ENCODE measurements around the gene MTHFD2. TPM values are rescaled to one million over a fixed set of nuclear protein-coding genes. Genes with fewer than 3 reads are reported as not detected.

The MTHFD2 gene
- total RNA-seq, 4 donors from 2014 or later = 2.2 to 220 (median 17.8) TPM

- Histone ChIP-seq H3K27me3 (no peaks in the 10 kb centered on the region), H3K4me1 (no peaks in the 10 kb centered on the region), H3K27ac (no peak overlapping the region), H3K9me3 (no peaks in the 10 kb centered on the region), H3K36me3 (no peaks in the 10 kb centered on the region), H3K4me3 (no peak overlapping the region)
- intact Hi-C loops (cut with DNase I; ENCODE audit: low total_unique reads) = no loop called here
- DNase-seq = no peak
- 88 to 92% methylated on average over 3 of the region's 3 CpGs for WGBS, 2 donors (ENCODE audit: low coverage in 1 of 2)
- in situ Hi-C loops (cut with MboI; ENCODE audit: low pct_ligation_motif_present in 1 of 4, low pct_unique_long_range_greater_than_20kb in 1 of 4, low sequenced_read_pairs in 3 of 4) = no loop called here
- TF ChIP-seq POLR2A (IDR thresholded peaks at IDR 0.05) (no peak), EP300 (IDR thresholded peaks at IDR 0.05; ENCODE audit: low read depth) (no peak), CTCF (IDR thresholded peaks at IDR 0.05) (no peak)
These were observed 45.9 kb downstream of the MTHFD2 start for GRCh38 chr2:74244286-74244685.

DNA sequence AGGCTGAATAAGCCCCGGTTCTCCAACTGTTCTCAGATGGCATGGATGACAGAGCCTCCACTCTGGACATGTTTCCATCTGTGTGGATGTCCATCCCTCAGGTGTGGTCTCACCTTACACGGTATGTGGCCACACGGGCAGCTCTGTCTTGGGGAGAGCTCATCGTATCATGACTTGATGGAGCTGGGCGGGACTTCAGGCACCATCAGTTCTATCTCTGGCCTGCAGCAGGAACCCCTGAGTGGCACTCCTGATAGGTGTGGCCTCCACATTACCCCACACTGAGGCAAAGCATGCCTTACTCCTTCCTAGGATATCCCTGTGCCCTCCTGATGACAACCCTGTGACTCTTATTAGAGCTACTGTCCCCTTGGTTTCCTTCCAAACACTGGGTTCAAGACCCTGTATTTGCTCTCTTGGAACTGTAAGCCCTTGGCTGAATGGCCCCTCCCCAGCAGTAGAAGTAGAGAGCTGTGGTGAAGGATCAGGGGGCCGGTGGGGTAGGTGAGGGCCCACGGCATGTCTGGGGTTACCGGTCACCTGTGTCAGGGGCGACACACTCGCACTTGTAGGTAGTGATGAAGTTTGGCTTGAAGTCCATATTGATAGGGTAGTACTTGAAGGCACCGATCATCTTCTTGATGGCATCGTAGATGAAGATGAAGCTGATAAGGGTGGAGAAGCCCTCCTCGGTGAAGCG is 48.2 kb downstream of the MTHFD2 start:
- H3K4me1 ChIP-seq = no peaks in the 10 kb centered on the region
- in situ Hi-C loops (cut with MboI; ENCODE audit: low pct_ligation_motif_present in 1 of 4, low pct_unique_long_range_greater_than_20kb in 1 of 4, low sequenced_read_pairs in 3 of 4) (no loop called here), intact Hi-C loops (cut with DNase I; ENCODE audit: low total_unique reads) (no loop called here)
- no peaks in the 10 kb centered on the region for H3K27me3 ChIP-seq
- H3K27ac ChIP-seq = no peak overlapping the region
- H3K4me3 ChIP-seq = no peak overlapping the region
- WGBS, 2 donors (ENCODE audit: low coverage in 1 of 2) = 92 to 100% methylated on average over 1 to 14 of the region's 14 CpGs
- H3K9me3 ChIP-seq = no peaks in the 10 kb centered on the region
- H3K36me3 ChIP-seq = no peaks in the 10 kb centered on the region
- TF ChIP-seq POLR2A (IDR thresholded peaks at IDR 0.05) (no peak), POLR2AphosphoS5 (IDR thresholded peaks at IDR 0.05) (no peak), EP300 (IDR thresholded peaks at IDR 0.05; ENCODE audit: low read depth) (no peak), CTCF (IDR thresholded peaks at IDR 0.05) (no peak)
- DNase-seq = no peak

GRCh38 chr2:74249406-74250122 is 51.1 kb downstream of the MTHFD2 start:
- Histone ChIP-seq H3K9me3 (no peaks in the 10 kb centered on the region), H3K36me3 (no peaks in the 10 kb centered on the region), H3K4me1 (no peaks in the 10 kb centered on the region), H3K27ac (no peak overlapping the region), H3K27me3 (no peaks in the 10 kb centered on the region), H3K4me3 (no peak overlapping the region)
- in situ Hi-C loops (cut with MboI; ENCODE audit: low pct_ligation_motif_present in 1 of 4, low pct_unique_long_range_greater_than_20kb in 1 of 4, low sequenced_read_pairs in 3 of 4) = loop anchor here in 2 of 4 donors (10.0 kb wide), 2 partner anchors 75 to 85 kb away; no protein-coding TSS in a partner anchor
- DNase-seq = no peak
- intact Hi-C loops (cut with DNase I; ENCODE audit: low total_unique reads) = no loop called here
- WGBS, 2 donors (ENCODE audit: low coverage in 1 of 2) = 50 to 60% methylated on average over 3 to 6 of the region's 6 CpGs
- no peak for TF ChIP-seq EP300 (IDR thresholded peaks at IDR 0.05; ENCODE audit: low read depth)
- TF ChIP-seq POLR2AphosphoS5 (IDR thresholded peaks at IDR 0.05) = no peak
- no peak for TF ChIP-seq CTCF (IDR thresholded peaks at IDR 0.05)
- no peak for TF ChIP-seq POLR2A (IDR thresholded peaks at IDR 0.05)

DNA sequence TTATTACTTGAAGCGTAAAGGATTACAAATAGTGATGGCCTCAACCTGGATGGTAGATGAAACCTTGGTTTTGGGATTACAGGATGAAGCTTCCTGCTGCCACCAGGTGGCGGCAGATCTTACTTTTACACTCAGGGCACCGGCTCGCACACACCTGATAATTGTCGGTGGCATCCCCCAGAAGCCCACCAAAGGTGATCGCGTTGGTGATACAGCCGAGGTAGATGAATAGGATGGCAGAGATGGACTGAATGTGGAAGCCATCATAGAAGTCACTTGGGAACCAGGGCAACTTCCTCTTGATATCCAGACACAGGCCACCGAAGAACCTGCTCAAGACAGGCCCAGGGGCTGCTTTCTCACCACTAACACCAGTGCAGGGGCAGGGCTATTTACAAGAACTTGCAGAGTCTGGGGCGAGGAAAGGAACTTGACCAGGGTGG is 51.8 kb downstream of the MTHFD2 start:
- WGBS, 2 donors (ENCODE audit: low coverage in 1 of 2) = 27 to 60% methylated on average over 1 to 10 of the region's 10 CpGs
- H3K27ac ChIP-seq = no peak overlapping the region
- H3K4me1 ChIP-seq = no peaks in the 10 kb centered on the region
- intact Hi-C loops (cut with DNase I; ENCODE audit: low total_unique reads) (no loop called here), in situ Hi-C loops (cut with MboI; ENCODE audit: low pct_ligation_motif_present in 1 of 4, low pct_unique_long_range_greater_than_20kb in 1 of 4, low sequenced_read_pairs in 3 of 4) (loop anchor here in 2 of 4 donors (10.0 kb wide), 2 partner anchors 75 to 85 kb away; no protein-coding TSS in a partner anchor)
- no peaks in the 10 kb centered on the region for H3K36me3 ChIP-seq
- TF ChIP-seq CTCF (IDR thresholded peaks at IDR 0.05) (peak; percentile 78 to 80 (median 80)), POLR2A (IDR thresholded peaks at IDR 0.05) (no peak)
- no peak overlapping the region for H3K4me3 ChIP-seq
- no peaks in the 10 kb centered on the region for H3K27me3 ChIP-seq
- peak; percentile 53 for DNase-seq
- no peaks in the 10 kb centered on the region for H3K9me3 ChIP-seq
